Endothelial cell of umbilical vein (primary cell): Measurements from ENCODE around the gene MACROH2A1.

Source experiments
- EZH2 ChIP-seq: IDR thresholded peaks from 2 replicates; pipeline ENCODE4 v1.6.1; 2012; ENCODE audit warnings: borderline replicate concordance, low read depth, mild to moderate bottlenecking, moderate library complexity, low read length, inconsistent platforms; ENCODE audit not compliant: severe bottlenecking
- GATA2 ChIP-seq: IDR thresholded peaks from 2 replicates; pipeline ENCODE4 v1.7.0; 2011; ENCODE audit warnings: low read depth, mild to moderate bottlenecking, moderate library complexity, mixed read lengths, low read length; ENCODE audit not compliant: insufficient read length, insufficient read depth
- JUN ChIP-seq: IDR thresholded peaks from 2 replicates; pipeline ENCODE4 v1.6.1; 2011; ENCODE audit warnings: borderline replicate concordance, low read depth; ENCODE audit not compliant: insufficient read length, insufficient read depth
- MYC ChIP-seq: IDR thresholded peaks from one replicate; pipeline ENCODE4 v1.6.1; 2011; ENCODE audit warnings: mild to moderate bottlenecking, low read depth, low read length
- POLR2A ChIP-seq: IDR thresholded peaks from 2 replicates; pipeline ENCODE4 v1.6.1; 2012; ENCODE audit warnings: low read depth, mild to moderate bottlenecking, control low read depth, low read length
- POLR2AphosphoS5 ChIP-seq: IDR thresholded peaks from 2 replicates; pipeline ENCODE4 v1.6.1; 2012; ENCODE audit warnings: low read depth, mild to moderate bottlenecking, control low read depth, low read length, moderate library complexity; ENCODE audit not compliant: insufficient read depth
- TF ChIP-seq, protein P1 (sequence below), 2 donors: IDR thresholded peaks; 1 replicate in 1 of 2; 2 replicates in 1 of 2; pipeline ENCODE4 v1.5.1; 2011; ENCODE audit warnings: low read length in 2 of 2, mild to moderate bottlenecking in 2 of 2, moderate library complexity in 2 of 2, control low read depth in 1 of 2, inconsistent platforms in 1 of 2, low read depth in 1 of 2; ENCODE audit not compliant: insufficient read depth in 1 of 2; ENCODE audit errors: extremely low read depth in 1 of 2
- TF ChIP-seq, protein P2 (sequence below): IDR thresholded peaks from 2 replicates; pipeline ENCODE4 v1.6.1; 2011; ENCODE audit not compliant: insufficient read depth, insufficient read length

GRCh38 chr5:135393229-135393628, 5.8 kb downstream of the MACROH2A1 start:
- TF ChIP-seq POLR2A (no peak), EZH2 (no peak), JUN (no peak), POLR2AphosphoS5 (no peak), MYC (no peak), GATA2 (no peak)
- TF ChIP-seq, protein P1, sequence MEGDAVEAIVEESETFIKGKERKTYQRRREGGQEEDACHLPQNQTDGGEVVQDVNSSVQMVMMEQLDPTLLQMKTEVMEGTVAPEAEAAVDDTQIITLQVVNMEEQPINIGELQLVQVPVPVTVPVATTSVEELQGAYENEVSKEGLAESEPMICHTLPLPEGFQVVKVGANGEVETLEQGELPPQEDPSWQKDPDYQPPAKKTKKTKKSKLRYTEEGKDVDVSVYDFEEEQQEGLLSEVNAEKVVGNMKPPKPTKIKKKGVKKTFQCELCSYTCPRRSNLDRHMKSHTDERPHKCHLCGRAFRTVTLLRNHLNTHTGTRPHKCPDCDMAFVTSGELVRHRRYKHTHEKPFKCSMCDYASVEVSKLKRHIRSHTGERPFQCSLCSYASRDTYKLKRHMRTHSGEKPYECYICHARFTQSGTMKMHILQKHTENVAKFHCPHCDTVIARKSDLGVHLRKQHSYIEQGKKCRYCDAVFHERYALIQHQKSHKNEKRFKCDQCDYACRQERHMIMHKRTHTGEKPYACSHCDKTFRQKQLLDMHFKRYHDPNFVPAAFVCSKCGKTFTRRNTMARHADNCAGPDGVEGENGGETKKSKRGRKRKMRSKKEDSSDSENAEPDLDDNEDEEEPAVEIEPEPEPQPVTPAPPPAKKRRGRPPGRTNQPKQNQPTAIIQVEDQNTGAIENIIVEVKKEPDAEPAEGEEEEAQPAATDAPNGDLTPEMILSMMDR (IDR thresholded peaks at IDR 0.05; ENCODE audit: extremely low read depth in 1 of 2, insufficient read depth in 1 of 2, low read depth in 1 of 2, low read length in 2 of 2), result no peak
- TF ChIP-seq, protein P2, sequence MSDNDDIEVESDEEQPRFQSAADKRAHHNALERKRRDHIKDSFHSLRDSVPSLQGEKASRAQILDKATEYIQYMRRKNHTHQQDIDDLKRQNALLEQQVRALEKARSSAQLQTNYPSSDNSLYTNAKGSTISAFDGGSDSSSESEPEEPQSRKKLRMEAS, result no peak
